Vagina (tissue), 2 donors: ENCODE results near the gene GNG8. TPM values are rescaled to one million over a fixed set of nuclear protein-coding genes. Genes with fewer than 3 reads are reported as not detected.

Experiments used
- DNase-seq, 2 donors: peaks; one replicate each; pipeline ENCODE4 v3.0.0-alpha.2; 2017; ENCODE audit errors: extremely low spot score in 2 of 2
- H3K27ac ChIP-seq: fragments of 200-600 bp; sonication (generic); one replicate; pipeline ENCODE4 v1.5.1; 2019
- H3K27me3 ChIP-seq: fragments of 200-600 bp; sonication (generic); one replicate; pipeline ENCODE4 v1.5.1; 2019
- H3K36me3 ChIP-seq, 2 donors: fragments of 200-600 bp; sonication (generic); one replicate each; pipeline ENCODE4 v1.5.1; 2017 to 2019
- H3K4me1 ChIP-seq: fragments of 200-600 bp; sonication (generic); one replicate; pipeline ENCODE4 v1.5.1; 2019
- H3K4me3 ChIP-seq, 2 donors: fragments of 200-600 bp; sonication (generic); 1 replicate in 1 of 2; 2 replicates in 1 of 2; pipeline ENCODE4 v1.5.1; 2016 to 2019
- H3K9me3 ChIP-seq: fragments of 200-600 bp; sonication (generic); one replicate; pipeline ENCODE4 v1.5.1; 2019
- POLR2A ChIP-seq, 2 donors: fragments of 450-650 bp; IDR thresholded peaks; one replicate each; pipeline ENCODE4 v1.6.1; 2017; ENCODE audit warnings: antibody characterized with exemption in 2 of 2, mild to moderate bottlenecking in 2 of 2, moderate library complexity in 2 of 2
- POLR2AphosphoS5 ChIP-seq, 2 donors: sonication (generic); formaldehyde crosslinking; IDR thresholded peaks; one replicate each; pipeline ENCODE4 v1.9.0; 2017; ENCODE audit warnings: antibody characterized with exemption in 2 of 2, mild to moderate bottlenecking in 2 of 2, low read depth in 1 of 2; ENCODE audit not compliant: insufficient read depth in 1 of 2
- intact Hi-C: fragments of 100-400 bp; cut with DNase I; formaldehyde crosslinking; loops from one replicate; pipeline ENCODE4 v1.15.1; 2023
- total RNA-seq: library from RNA; depleted of rRNA; stranded (reverse); fragments of >200 nt; gene quantifications from one replicate; pipeline ENCODE4 v1.2.3, GENCODE V29; 2016
- TF ChIP-seq, protein P1 (sequence below), 3 experiments: fragments of 450-650 bp in 2 of 3; fragments of 200-600 bp in 1 of 3; sonication (generic) in 1 of 3; IDR thresholded peaks; one replicate each; pipeline ENCODE4 v1.5.1; 2017 to 2019; ENCODE audit warnings: antibody characterized with exemption in 3 of 3, mild to moderate bottlenecking in 2 of 3, moderate library complexity in 2 of 3

Gene GNG8
- total RNA-seq, 1 donor from 2014 or later: not detected

DNA sequence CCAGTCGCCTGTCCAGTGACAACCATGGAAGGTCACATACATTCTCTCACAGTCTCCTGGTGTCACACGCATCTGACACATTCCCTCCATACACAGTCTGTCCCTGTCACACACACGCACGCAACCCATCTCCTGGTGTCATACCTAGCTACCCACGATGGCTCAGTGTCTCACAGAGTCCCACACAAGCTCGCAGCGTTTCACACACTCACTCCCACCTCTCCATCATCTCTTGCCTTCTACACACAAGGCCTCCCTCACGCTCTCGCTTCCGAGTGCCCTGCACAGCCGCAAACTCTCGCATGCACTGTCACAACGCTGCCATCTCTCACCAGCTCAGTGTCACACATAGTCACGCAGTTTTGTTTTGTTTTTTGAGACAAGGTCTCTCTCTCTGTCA lies 1.2 kb upstream of the GNG8 start:
- Histone ChIP-seq H3K4me1 (peaks cover 49% of the 10 kb centered on the region), H3K9me3 (no peaks in the 10 kb centered on the region), H3K4me3 (no peak overlapping the region), H3K27me3 (no peaks in the 10 kb centered on the region), H3K36me3 (no peaks in the 10 kb centered on the region), H3K27ac (no peak overlapping the region)
- TF ChIP-seq, protein P1, sequence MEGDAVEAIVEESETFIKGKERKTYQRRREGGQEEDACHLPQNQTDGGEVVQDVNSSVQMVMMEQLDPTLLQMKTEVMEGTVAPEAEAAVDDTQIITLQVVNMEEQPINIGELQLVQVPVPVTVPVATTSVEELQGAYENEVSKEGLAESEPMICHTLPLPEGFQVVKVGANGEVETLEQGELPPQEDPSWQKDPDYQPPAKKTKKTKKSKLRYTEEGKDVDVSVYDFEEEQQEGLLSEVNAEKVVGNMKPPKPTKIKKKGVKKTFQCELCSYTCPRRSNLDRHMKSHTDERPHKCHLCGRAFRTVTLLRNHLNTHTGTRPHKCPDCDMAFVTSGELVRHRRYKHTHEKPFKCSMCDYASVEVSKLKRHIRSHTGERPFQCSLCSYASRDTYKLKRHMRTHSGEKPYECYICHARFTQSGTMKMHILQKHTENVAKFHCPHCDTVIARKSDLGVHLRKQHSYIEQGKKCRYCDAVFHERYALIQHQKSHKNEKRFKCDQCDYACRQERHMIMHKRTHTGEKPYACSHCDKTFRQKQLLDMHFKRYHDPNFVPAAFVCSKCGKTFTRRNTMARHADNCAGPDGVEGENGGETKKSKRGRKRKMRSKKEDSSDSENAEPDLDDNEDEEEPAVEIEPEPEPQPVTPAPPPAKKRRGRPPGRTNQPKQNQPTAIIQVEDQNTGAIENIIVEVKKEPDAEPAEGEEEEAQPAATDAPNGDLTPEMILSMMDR (IDR thresholded peaks at IDR 0.05): no peak
- no peak for TF ChIP-seq POLR2AphosphoS5 (IDR thresholded peaks at IDR 0.05; ENCODE audit: insufficient read depth in 1 of 2, low read depth in 1 of 2)
- no peak for TF ChIP-seq POLR2A (IDR thresholded peaks at IDR 0.05)
- DNase-seq: no peak
- intact Hi-C loops: no loop called here

DNA sequence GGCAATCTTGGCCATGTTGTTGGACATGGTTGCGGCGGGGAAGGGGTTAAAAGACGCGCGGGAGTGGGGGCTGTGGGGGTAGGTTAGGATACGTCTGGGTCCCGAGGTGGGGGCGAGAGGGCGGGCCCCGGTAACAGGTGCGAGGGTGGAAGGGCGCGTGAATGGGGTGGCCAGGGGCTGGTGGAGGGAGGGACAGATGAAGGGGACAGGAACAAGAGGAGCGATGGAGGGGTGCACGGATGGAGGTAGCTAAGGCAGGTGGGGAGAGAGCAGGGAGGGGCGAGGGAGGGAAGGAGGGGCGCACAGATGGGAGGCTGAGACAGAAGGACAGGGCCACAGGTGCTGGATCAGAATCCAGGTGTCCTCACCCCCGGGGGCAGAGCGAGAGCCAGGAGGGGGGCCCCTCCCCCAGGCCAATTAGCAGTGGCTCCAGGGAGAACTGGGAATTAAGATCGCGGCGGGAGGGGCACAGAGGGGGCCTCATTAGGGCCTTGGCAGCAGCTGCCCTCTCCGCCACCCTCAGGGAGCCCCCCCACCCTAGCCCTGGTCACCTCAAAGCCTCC lies 1.3 kb downstream of the GNG8 start:
- intact Hi-C loops: no loop called here
- Histone ChIP-seq H3K4me3 (peak overlapping the region; percentile 38 to 39), H3K27me3 (no peaks in the 10 kb centered on the region)

DNA sequence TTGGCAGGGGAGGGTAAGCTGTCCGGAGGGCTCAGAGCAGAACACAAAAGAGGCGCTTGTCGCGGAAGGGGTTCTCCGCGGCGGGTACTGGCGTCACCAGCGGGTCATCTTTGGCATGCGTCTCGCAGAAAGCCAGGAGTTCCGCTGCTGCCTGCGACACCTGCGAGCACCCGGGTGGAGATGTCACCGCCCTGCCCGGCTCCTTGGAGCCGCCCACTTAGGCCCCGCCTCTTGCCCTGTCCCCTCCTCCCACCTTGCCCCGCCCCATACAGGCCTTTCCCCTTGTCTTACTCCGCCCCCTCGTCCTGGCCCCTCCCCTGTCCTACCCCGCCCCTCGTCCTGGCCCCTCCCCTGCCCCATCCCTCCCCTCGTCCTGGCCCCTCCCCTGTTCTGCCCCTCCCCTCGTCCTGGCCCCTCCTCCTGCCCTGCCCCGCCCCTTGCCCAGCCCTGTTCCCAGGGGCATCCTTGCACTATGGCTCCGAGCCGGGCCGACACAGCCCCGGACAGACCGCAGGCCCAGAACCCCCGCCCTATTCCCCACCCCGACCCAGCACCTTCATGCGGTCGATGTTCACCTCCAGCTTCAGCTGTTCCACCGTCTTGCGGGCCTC lies 1.9 kb downstream of the GNG8 start:
- H3K27ac ChIP-seq: no peak overlapping the region
- H3K36me3 ChIP-seq: no peaks in the 10 kb centered on the region
- peak overlapping the region; percentile 38 to 40 for H3K4me3 ChIP-seq
- H3K9me3 ChIP-seq: no peaks in the 10 kb centered on the region
- no peak for DNase-seq
- intact Hi-C loops: no loop called here
- H3K4me1 ChIP-seq: peaks cover 52% of the 10 kb centered on the region
- H3K27me3 ChIP-seq: no peaks in the 10 kb centered on the region
- TF ChIP-seq, protein P1 (IDR thresholded peaks at IDR 0.05): no peak
- peak in 1 of 2 donors; percentile 53 for TF ChIP-seq POLR2AphosphoS5 (IDR thresholded peaks at IDR 0.05; ENCODE audit: insufficient read depth in 1 of 2, low read depth in 1 of 2)
- TF ChIP-seq POLR2A (IDR thresholded peaks at IDR 0.05): peak in 1 of 2 donors; percentile 10

More for the DNA sequence above, 1.3 kb downstream of the GNG8 start:
- Histone ChIP-seq H3K27ac (no peak overlapping the region), H3K4me1 (peaks cover 58% of the 10 kb centered on the region), H3K36me3 (no peaks in the 10 kb centered on the region), H3K9me3 (no peaks in the 10 kb centered on the region)
- no peak for DNase-seq
- TF ChIP-seq POLR2A (IDR thresholded peaks at IDR 0.05): no peak
- TF ChIP-seq, protein P1 (IDR thresholded peaks at IDR 0.05): no peak
- no peak for TF ChIP-seq POLR2AphosphoS5 (IDR thresholded peaks at IDR 0.05; ENCODE audit: insufficient read depth in 1 of 2, low read depth in 1 of 2)

DNA sequence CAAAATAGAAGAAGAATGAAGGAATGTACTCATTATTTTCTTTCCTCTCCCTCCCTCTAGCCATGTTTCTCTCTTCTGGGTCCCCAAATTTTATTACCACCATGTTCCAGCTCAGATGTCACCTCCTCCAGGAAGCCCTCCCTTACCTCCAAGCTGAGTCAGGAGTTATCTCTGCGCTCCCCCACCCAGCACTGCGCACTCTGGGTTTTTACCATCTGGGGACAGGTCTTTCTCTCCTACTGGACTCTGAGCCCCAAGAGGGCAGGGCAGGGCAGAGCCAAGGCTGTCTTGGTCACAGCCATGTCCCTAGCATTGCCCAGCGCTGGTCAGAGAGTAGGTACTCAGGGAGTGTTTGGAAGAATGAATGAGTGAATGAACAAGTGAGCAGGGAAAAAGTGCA lies 2.9 kb downstream of the GNG8 start:
- intact Hi-C loops: no loop called here
- no peaks in the 10 kb centered on the region for H3K36me3 ChIP-seq
- no peaks in the 10 kb centered on the region for H3K27me3 ChIP-seq
- DNase-seq: no peak
- no peak for TF ChIP-seq POLR2AphosphoS5 (IDR thresholded peaks at IDR 0.05; ENCODE audit: insufficient read depth in 1 of 2, low read depth in 1 of 2)
- no peak for TF ChIP-seq POLR2A (IDR thresholded peaks at IDR 0.05)
- TF ChIP-seq, protein P1 (IDR thresholded peaks at IDR 0.05): no peak
- H3K9me3 ChIP-seq: no peaks in the 10 kb centered on the region
- H3K4me3 ChIP-seq: peak overlapping the region in 1 of 2 donors; percentile 40
- peaks cover 42% of the 10 kb centered on the region for H3K4me1 ChIP-seq
- H3K27ac ChIP-seq: no peak overlapping the region

DNA sequence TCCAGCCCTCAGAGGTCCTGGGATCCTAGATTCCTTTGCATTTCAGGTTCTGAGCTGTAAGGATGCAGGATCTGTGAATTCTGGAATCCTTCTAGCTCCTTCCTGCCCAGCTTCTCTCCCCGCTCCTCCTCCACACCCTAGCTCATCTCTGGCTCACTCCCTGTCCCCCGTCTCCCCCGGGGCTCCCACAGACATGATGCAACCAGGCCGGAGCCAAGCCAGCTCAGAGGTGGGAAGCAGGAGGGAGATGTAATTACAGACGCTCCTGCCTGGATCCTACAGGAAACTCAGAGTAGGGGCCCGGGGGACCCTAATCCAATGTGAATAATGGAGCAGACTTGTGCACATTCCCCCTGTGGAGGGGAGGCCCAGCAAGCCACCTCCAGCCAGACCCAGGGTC lies 4.5 kb downstream of the GNG8 start:
- TF ChIP-seq POLR2A (IDR thresholded peaks at IDR 0.05) (no peak), POLR2AphosphoS5 (IDR thresholded peaks at IDR 0.05; ENCODE audit: insufficient read depth in 1 of 2, low read depth in 1 of 2) (peak in 1 of 2 donors; percentile 36)
- TF ChIP-seq, protein P1 (IDR thresholded peaks at IDR 0.05): no peak
- Histone ChIP-seq H3K36me3 (no peaks in the 10 kb centered on the region), H3K27ac (no peak overlapping the region), H3K4me3 (no peak overlapping the region), H3K4me1 (peaks cover 39% of the 10 kb centered on the region), H3K27me3 (no peaks in the 10 kb centered on the region), H3K9me3 (no peaks in the 10 kb centered on the region)
- DNase-seq: no peak
- intact Hi-C loops: no loop called here
